Endothelial cell of umbilical vein (primary cell): ENCODE measurements around the gene TRPC6. TPM values are rescaled to one million over a fixed set of nuclear protein-coding genes. Genes with fewer than 3 reads are reported as not detected.

Experiments
- BruUV-seq: library from RNA; stranded (reverse); fragments of 400-500 nt; replicated peaks from 2 replicates; lab custom pipeline; 2021; lab: Mats Ljungman, UMichigan
- CTCF ChIA-PET: fragments of 300-600, 350-600 bp; sonication (Branson Sonifier 250); formaldehyde crosslinking; loops from one replicate; lab custom pipeline; 2021; ENCODE audit warnings: antibody characterized with exemption, inconsistent platforms; lab: Charles Lee
- POLR2A ChIA-PET: fragments of 300-600, 350-600 bp; sonication (Branson Sonifier 250); formaldehyde crosslinking; loops from one replicate; lab custom pipeline; 2021; ENCODE audit warnings: antibody characterized with exemption, inconsistent platforms; lab: Charles Lee
- DNase-seq: peaks from one replicate; pipeline ENCODE4 v3.0.0-alpha.2; 2011; ENCODE audit warnings: low read depth, low spot score
- FAIRE-seq: peaks from 2 replicates; lab custom pipeline; 2011; peaks lifted over from hg19 to GRCh38; lab: Jason Lieb, UNC
- H2AFZ ChIP-seq: 2 replicates; pipeline ENCODE4 v1.6.0; 2012; ENCODE audit warnings: low read depth, low read length, control low read depth, inconsistent platforms
- H3K27ac ChIP-seq: 2 replicates; pipeline ENCODE4 v1.5.1; 2011; ENCODE audit warnings: low read depth, mild to moderate bottlenecking, control low read depth, low read length, moderate library complexity; ENCODE audit not compliant: insufficient read depth
- H3K27me3 ChIP-seq, 2 experiments: 2 replicates each; pipeline versions ENCODE4 v1.6.0 to v1.6.1; 2011; ENCODE audit warnings: low read length in 2 of 2, mixed read lengths in 1 of 2; ENCODE audit not compliant: control insufficient read depth in 2 of 2, insufficient read depth in 2 of 2
- H3K36me3 ChIP-seq, 2 experiments: 2 replicates in 1 of 2; 3 replicates in 1 of 2; pipeline ENCODE4 v1.5.1; 2011; ENCODE audit warnings: low read length in 2 of 2, mild to moderate bottlenecking in 1 of 2, moderate library complexity in 1 of 2; ENCODE audit not compliant: control insufficient read depth in 2 of 2, insufficient read depth in 2 of 2; ENCODE audit errors: extremely low read depth in 1 of 2
- H3K4me1 ChIP-seq: 3 replicates; pipeline ENCODE4 v1.5.1; 2011; ENCODE audit warnings: mild to moderate bottlenecking, low read length; ENCODE audit not compliant: control insufficient read depth, insufficient read depth; ENCODE audit errors: extremely low read depth
- H3K4me2 ChIP-seq: 2 replicates; pipeline ENCODE4 v1.6.1; 2011; ENCODE audit warnings: low read length, control low read depth, mixed read lengths; ENCODE audit not compliant: insufficient read depth
- H3K4me3 ChIP-seq, 3 experiments: fragments of 200-600 bp in 1 of 3; sonication (generic), shearing (Covaris generic) in 1 of 3; replicated peaks in 1 of 3; 2 replicates each; pipeline ENCODE4 v1.5.1; 2011 to 2016; ENCODE audit warnings: control low read depth in 3 of 3, low read length in 3 of 3, mild to moderate bottlenecking in 2 of 3, inconsistent platforms in 1 of 3, low read depth in 1 of 3, moderate library complexity in 1 of 3; ENCODE audit not compliant: insufficient read depth in 1 of 3
- H3K79me2 ChIP-seq: 2 replicates; pipeline ENCODE4 v1.6.0; 2012; ENCODE audit warnings: low read length, inconsistent platforms; ENCODE audit not compliant: control insufficient read depth, insufficient read depth
- H3K9ac ChIP-seq: replicated peaks from 2 replicates; pipeline ENCODE3; 2011; ENCODE audit warnings: low read length, control low read depth; ENCODE audit not compliant: insufficient read depth; ENCODE audit errors: extremely low read depth
- H3K9me1 ChIP-seq: replicated peaks from 3 replicates; pipeline ENCODE4 v1.6.0; 2011; ENCODE audit warnings: mild to moderate bottlenecking, low read length; ENCODE audit not compliant: control insufficient read depth, insufficient read depth; ENCODE audit errors: extremely low read depth
- H3K9me3 ChIP-seq: replicated peaks from 2 replicates; pipeline ENCODE4 v1.5.1; 2012; ENCODE audit warnings: low read length, inconsistent platforms; ENCODE audit not compliant: control insufficient read depth, insufficient read depth
- H4K20me1 ChIP-seq: replicated peaks from 2 replicates; pipeline ENCODE3; 2011; ENCODE audit warnings: mild to moderate bottlenecking, low read length; ENCODE audit not compliant: control insufficient read depth, insufficient read depth; ENCODE audit errors: extremely low read depth
- EZH2 ChIP-seq: IDR thresholded peaks from 2 replicates; pipeline ENCODE4 v1.6.1; 2012; ENCODE audit warnings: borderline replicate concordance, low read depth, mild to moderate bottlenecking, moderate library complexity, low read length, inconsistent platforms; ENCODE audit not compliant: severe bottlenecking
- FOS ChIP-seq: IDR thresholded peaks from 2 replicates; pipeline ENCODE4 v1.6.1; 2011; ENCODE audit warnings: mild to moderate bottlenecking, low read length, moderate library complexity, borderline replicate concordance; ENCODE audit not compliant: insufficient read depth
- GATA2 ChIP-seq: IDR thresholded peaks from 2 replicates; pipeline ENCODE4 v1.7.0; 2011; ENCODE audit warnings: low read depth, mild to moderate bottlenecking, moderate library complexity, mixed read lengths, low read length; ENCODE audit not compliant: insufficient read length, insufficient read depth
- JUN ChIP-seq: IDR thresholded peaks from 2 replicates; pipeline ENCODE4 v1.6.1; 2011; ENCODE audit warnings: borderline replicate concordance, low read depth; ENCODE audit not compliant: insufficient read length, insufficient read depth
- MYC ChIP-seq: IDR thresholded peaks from one replicate; pipeline ENCODE4 v1.6.1; 2011; ENCODE audit warnings: mild to moderate bottlenecking, low read depth, low read length
- POLR2A ChIP-seq: IDR thresholded peaks from 2 replicates; pipeline ENCODE4 v1.6.1; 2012; ENCODE audit warnings: low read depth, mild to moderate bottlenecking, control low read depth, low read length
- dilution Hi-C: fragments of 300-500 bp; cut with MboI; formaldehyde crosslinking; loops from one replicate; pipeline ENCODE4 v1.15.0; 2019; ENCODE audit warnings: low sequenced_read_pairs; ENCODE audit not compliant: extremely low pct_ligation_motif_present
- intact Hi-C: fragments of 100-400 bp; cut with micrococcal nuclease; formaldehyde crosslinking; loops from one replicate; pipeline ENCODE4 v1.10.0; 2022
- polyA plus RNA-seq, 4 experiments: library from polyadenylated mRNA; depleted of rRNA in 3 of 4; stranded (reverse) in 3 of 4; unstranded in 1 of 4; fragments of >200 nt; gene quantifications; 2 replicates each; pipeline versions ENCODE4 v1.2.1 to v1.2.3, GENCODE V29; 2011 to 2012; ENCODE audit warnings: missing spikeins in 1 of 4
- total RNA-seq: library from RNA; stranded (reverse); gene quantifications from 2 replicates; pipeline ENCODE4 v1.2.3, GENCODE V29; 2021
- TF ChIP-seq, protein P1 (sequence below): IDR thresholded peaks from 2 replicates; pipeline ENCODE4 v1.6.1; 2011; ENCODE audit not compliant: insufficient read depth, insufficient read length
- TF ChIP-seq, protein P2 (sequence below), 2 donors: IDR thresholded peaks; 1 replicate in 1 of 2; 2 replicates in 1 of 2; pipeline ENCODE4 v1.5.1; 2011; ENCODE audit warnings: low read length in 2 of 2, mild to moderate bottlenecking in 2 of 2, moderate library complexity in 2 of 2, control low read depth in 1 of 2, inconsistent platforms in 1 of 2, low read depth in 1 of 2; ENCODE audit not compliant: insufficient read depth in 1 of 2; ENCODE audit errors: extremely low read depth in 1 of 2

TRPC6 gene
- total and polyA plus RNA-seq, 2 donors (not counting 3 experiments of a cell fraction or from before 2014, with no cell fraction given): not detected

DNA sequence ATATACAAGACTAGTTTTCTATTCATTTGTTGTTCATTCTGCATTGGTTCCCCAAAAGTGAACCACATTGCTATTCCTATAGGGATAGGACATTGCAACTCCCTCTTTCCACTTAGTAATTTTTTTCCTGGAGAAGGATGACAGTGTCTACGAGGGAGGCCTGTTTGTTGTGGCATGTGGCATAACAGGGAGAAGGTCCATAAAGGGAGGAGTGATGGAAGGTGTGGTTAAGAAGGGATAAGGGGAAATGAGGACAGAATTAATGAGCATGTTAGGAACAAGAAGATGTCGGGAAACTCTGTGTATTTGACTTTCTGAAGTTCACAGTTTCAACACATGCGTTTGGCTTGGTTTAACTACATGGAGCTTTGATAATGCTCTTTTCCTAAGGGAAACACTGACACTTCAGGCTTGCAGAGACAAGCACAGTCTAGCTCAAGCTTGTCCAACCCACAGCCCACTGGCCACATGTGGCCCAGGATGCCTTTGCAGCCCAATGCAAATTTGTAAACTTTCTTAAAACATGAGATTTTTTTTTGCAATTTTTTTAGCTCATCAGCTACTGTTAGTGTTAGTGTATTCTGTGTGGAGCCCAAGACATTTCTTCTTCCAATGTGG, 149.7 kb downstream of the TRPC6 start:
- no peaks in the 10 kb centered on the region for H3K27me3 ChIP-seq
- no peak overlapping the region for H3K27ac ChIP-seq
- no peaks in the 10 kb centered on the region for H3K36me3 ChIP-seq
- no peaks in the 10 kb centered on the region for H4K20me1 ChIP-seq
- no peak for DNase-seq
- H3K4me2 ChIP-seq: no peak overlapping the region
- intact Hi-C loops: no loop called here
- no peak overlapping the region for H3K4me3 ChIP-seq
- H3K79me2 ChIP-seq: no peaks in the 10 kb centered on the region
- no peaks in the 10 kb centered on the region for H3K9me3 ChIP-seq
- no peak overlapping the region for H2AFZ ChIP-seq
- no peak for TF ChIP-seq FOS
- TF ChIP-seq EZH2: no peak
- TF ChIP-seq JUN: no peak
- TF ChIP-seq GATA2: no peak
- TF ChIP-seq, protein P1, sequence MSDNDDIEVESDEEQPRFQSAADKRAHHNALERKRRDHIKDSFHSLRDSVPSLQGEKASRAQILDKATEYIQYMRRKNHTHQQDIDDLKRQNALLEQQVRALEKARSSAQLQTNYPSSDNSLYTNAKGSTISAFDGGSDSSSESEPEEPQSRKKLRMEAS: no peak
- TF ChIP-seq, protein P2, sequence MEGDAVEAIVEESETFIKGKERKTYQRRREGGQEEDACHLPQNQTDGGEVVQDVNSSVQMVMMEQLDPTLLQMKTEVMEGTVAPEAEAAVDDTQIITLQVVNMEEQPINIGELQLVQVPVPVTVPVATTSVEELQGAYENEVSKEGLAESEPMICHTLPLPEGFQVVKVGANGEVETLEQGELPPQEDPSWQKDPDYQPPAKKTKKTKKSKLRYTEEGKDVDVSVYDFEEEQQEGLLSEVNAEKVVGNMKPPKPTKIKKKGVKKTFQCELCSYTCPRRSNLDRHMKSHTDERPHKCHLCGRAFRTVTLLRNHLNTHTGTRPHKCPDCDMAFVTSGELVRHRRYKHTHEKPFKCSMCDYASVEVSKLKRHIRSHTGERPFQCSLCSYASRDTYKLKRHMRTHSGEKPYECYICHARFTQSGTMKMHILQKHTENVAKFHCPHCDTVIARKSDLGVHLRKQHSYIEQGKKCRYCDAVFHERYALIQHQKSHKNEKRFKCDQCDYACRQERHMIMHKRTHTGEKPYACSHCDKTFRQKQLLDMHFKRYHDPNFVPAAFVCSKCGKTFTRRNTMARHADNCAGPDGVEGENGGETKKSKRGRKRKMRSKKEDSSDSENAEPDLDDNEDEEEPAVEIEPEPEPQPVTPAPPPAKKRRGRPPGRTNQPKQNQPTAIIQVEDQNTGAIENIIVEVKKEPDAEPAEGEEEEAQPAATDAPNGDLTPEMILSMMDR (IDR thresholded peaks at IDR 0.05; ENCODE audit: extremely low read depth in 1 of 2, insufficient read depth in 1 of 2, low read depth in 1 of 2, low read length in 2 of 2): no peak
- no peak for TF ChIP-seq POLR2A
- no peak for TF ChIP-seq MYC
- dilution Hi-C loops: no loop called here
- no peak overlapping the region for H3K9ac ChIP-seq
- H3K4me1 ChIP-seq: no peaks in the 10 kb centered on the region
- BruUV-seq: no TSS peak
- no peaks in the 10 kb centered on the region for H3K9me1 ChIP-seq
- FAIRE-seq: no peak
- ChIA-PET POLR2A (no interaction called here), CTCF (no interaction called here)
